Ramos (cell line): Measurements from ENCODE around the gene CCL21.
"Not testable (repeated sequence)": the region's sequence is repeated elsewhere in the genome, so short reads cannot be mapped to it uniquely, and the experiment has no call there.

Source experiments
- in situ Hi-C: fragments of 300-500 bp; cut with MboI; formaldehyde crosslinking; loops from one replicate; pipeline ENCODE4 v1.14.3; 2022; ENCODE audit warnings: low sequenced_read_pairs; ENCODE audit not compliant: unreplicated experiment

CCL21 gene

GRCh38 chr9:34710023-34710422 lies at the start of gene CCL21:
CCL21 (minus strand) TSS chr9:34710136; CDS start chr9:34710066, 70 bp downstream.
- in situ Hi-C loops: no loop called here

GRCh38 chr9:34759432-34760134 lies 49.6 kb upstream of the CCL21 start:
- in situ Hi-C loops: no loop called here

- in situ Hi-C loops: not testable (repeated sequence)
Observed at GRCh38 chr9:34750320-34750719, 40.4 kb upstream of the CCL21 start.

- in situ Hi-C loops: no loop called here
Observed at GRCh38 chr9:34746526-34746925, 36.6 kb upstream of the CCL21 start.

- in situ Hi-C loops: no loop called here
Observed at GRCh38 chr9:34744295-34745221, 34.6 kb upstream of the CCL21 start.

GRCh38 chr9:34742710-34743109 lies 32.8 kb upstream of the CCL21 start:
- in situ Hi-C loops: no loop called here

- in situ Hi-C loops: no loop called here
Observed at GRCh38 chr9:34741628-34742027, 31.7 kb upstream of the CCL21 start.

- in situ Hi-C loops: not testable (repeated sequence)
Observed at GRCh38 chr9:34740176-34740575, 30.2 kb upstream of the CCL21 start.

GRCh38 chr9:34737677-34738260 lies 27.8 kb upstream of the CCL21 start:
- in situ Hi-C loops: no loop called here

GRCh38 chr9:34734720-34735119 lies 24.8 kb upstream of the CCL21 start:
- in situ Hi-C loops: no loop called here

- in situ Hi-C loops: no loop called here
Observed at GRCh38 chr9:34732886-34733285, 22.9 kb upstream of the CCL21 start.

GRCh38 chr9:34732478-34732877 lies 22.5 kb upstream of the CCL21 start:
- in situ Hi-C loops: no loop called here

GRCh38 chr9:34723141-34723540 lies 13.2 kb upstream of the CCL21 start:
- in situ Hi-C loops: no loop called here

GRCh38 chr9:34719769-34720025 lies 9.8 kb upstream of the CCL21 start:
- in situ Hi-C loops: not testable (repeated sequence)

GRCh38 chr9:34719021-34719768 lies 9.3 kb upstream of the CCL21 start:
- in situ Hi-C loops: no loop called here

- in situ Hi-C loops: no loop called here
Observed at GRCh38 chr9:34717996-34718614, 8.2 kb upstream of the CCL21 start.

- in situ Hi-C loops: no loop called here
Observed at GRCh38 chr9:34716711-34717110, 6.8 kb upstream of the CCL21 start.

GRCh38 chr9:34715639-34716215 lies 5.8 kb upstream of the CCL21 start:
- in situ Hi-C loops: no loop called here

GRCh38 chr9:34714007-34714406 lies 4.1 kb upstream of the CCL21 start:
- in situ Hi-C loops: no loop called here

GRCh38 chr9:34712140-34712539 lies 2.2 kb upstream of the CCL21 start:
- in situ Hi-C loops: no loop called here
